ENCODE measurements around the gene CFAP53. TPM values are rescaled to one million over a fixed set of nuclear protein-coding genes. Genes with fewer than 3 reads are reported as not detected.

CFAP53 gene
- total RNA-seq, 1 donor from 2014 or later: 0.68 TPM

GRCh38 chr18:50281295-50281971 lies 15.1 kb upstream of the CFAP53 start, which contains the start of gene MBD1:
Gene MBD1 (minus strand): TSS chr18:50281523. CDS start chr18:50279992, 1,531 bp downstream.
- peak within 1 kb of the TSS; percentile 85 for H3K27ac Mint-ChIP-seq (ENCODE audit: unreplicated experiment)
- peaks cover 37% of the 10 kb centered on the region for H3K4me1 ChIP-seq (ENCODE audit: insufficient read depth, low read length)
- peak within 1 kb of the TSS; percentile 81 for H2AFZ ChIP-seq (ENCODE audit: low read depth, low read length)
- FAIRE-seq (peak; percentile 96), DNase-seq (ENCODE audit: low read depth) (peak; percentile 97)
- no peaks in the 10 kb centered on the region for H3K27me3 Mint-ChIP-seq (ENCODE audit: low read depth, unreplicated experiment)
- peaks cover 59% of the 10 kb centered on the region for H3K79me2 ChIP-seq (ENCODE audit: insufficient read depth, low read length)
- H3K9me3 Mint-ChIP-seq (ENCODE audit: unreplicated experiment): no peaks in the 10 kb centered on the region
- peaks cover 20% of the 10 kb centered on the region for H3K36me3 Mint-ChIP-seq (ENCODE audit: low read depth, unreplicated experiment)
- H3K27ac ChIP-seq (ENCODE audit: low read depth, low read length): peak within 1 kb of the TSS; percentile 87
- peak within 1 kb of the TSS; percentile 96 for H3K4me3 Mint-ChIP-seq (ENCODE audit: unreplicated experiment)
- peaks cover 16% of the 10 kb centered on the region for H3K4me1 Mint-ChIP-seq (ENCODE audit: low read depth, unreplicated experiment)
- TF ChIP-seq EZH2 (IDR thresholded peaks at IDR 0.05; ENCODE audit: insufficient read depth, low read length) (no peak), CTCF (IDR thresholded peaks at IDR 0.05; ENCODE audit: insufficient read depth, low read depth, low read length) (no peak)
- H3K9me3 ChIP-seq (ENCODE audit: insufficient read depth, low read depth, low read length): no peaks in the 10 kb centered on the region
- peaks cover 28% of the 10 kb centered on the region for H4K20me1 ChIP-seq (ENCODE audit: insufficient read depth, low read length)
- H3K36me3 ChIP-seq (ENCODE audit: insufficient read depth, low read length): peaks cover 16% of the 10 kb centered on the region
- H3K27me3 ChIP-seq (ENCODE audit: insufficient read depth, low read length): no peaks in the 10 kb centered on the region
- H3K9ac ChIP-seq (ENCODE audit: low read length): peak within 1 kb of the TSS; percentile 98
- H3K4me3 ChIP-seq (ENCODE audit: insufficient read depth, low read depth, low read length): peak within 1 kb of the TSS; percentile 96
- H3K4me2 ChIP-seq (ENCODE audit: low read length): peak within 1 kb of the TSS; percentile 100

GRCh38 chr18:50280707-50281294 lies 14.5 kb upstream of the CFAP53 start:
- peak overlapping the region; percentile 100 for H3K4me2 ChIP-seq (ENCODE audit: low read length)
- H3K27me3 ChIP-seq (ENCODE audit: insufficient read depth, low read length): no peaks in the 10 kb centered on the region
- peak overlapping the region; percentile 96 for H3K4me3 Mint-ChIP-seq (ENCODE audit: unreplicated experiment)
- peaks cover 31% of the 10 kb centered on the region for H3K4me1 ChIP-seq (ENCODE audit: insufficient read depth, low read length)
- no peaks in the 10 kb centered on the region for H3K27me3 Mint-ChIP-seq (ENCODE audit: low read depth, unreplicated experiment)
- no peak for DNase-seq (ENCODE audit: low read depth)
- H3K4me1 Mint-ChIP-seq (ENCODE audit: low read depth, unreplicated experiment): peaks cover 16% of the 10 kb centered on the region
- H3K9me3 Mint-ChIP-seq (ENCODE audit: unreplicated experiment): no peaks in the 10 kb centered on the region
- H4K20me1 ChIP-seq (ENCODE audit: insufficient read depth, low read length): peaks cover 31% of the 10 kb centered on the region
- H3K9me3 ChIP-seq (ENCODE audit: insufficient read depth, low read depth, low read length): no peaks in the 10 kb centered on the region
- H2AFZ ChIP-seq (ENCODE audit: low read depth, low read length): peak overlapping the region; percentile 81
- peaks cover 56% of the 10 kb centered on the region for H3K79me2 ChIP-seq (ENCODE audit: insufficient read depth, low read length)
- no peak for FAIRE-seq
- peaks cover 22% of the 10 kb centered on the region for H3K36me3 ChIP-seq (ENCODE audit: insufficient read depth, low read length)
- peak overlapping the region; percentile 87 for H3K27ac ChIP-seq (ENCODE audit: low read depth, low read length)
- H3K27ac Mint-ChIP-seq (ENCODE audit: unreplicated experiment): peak overlapping the region; percentile 85
- H3K4me3 ChIP-seq (ENCODE audit: insufficient read depth, low read depth, low read length): peak overlapping the region; percentile 96
- peaks cover 22% of the 10 kb centered on the region for H3K36me3 Mint-ChIP-seq (ENCODE audit: low read depth, unreplicated experiment)
- TF ChIP-seq EZH2 (IDR thresholded peaks at IDR 0.05; ENCODE audit: insufficient read depth, low read length) (no peak), CTCF (IDR thresholded peaks at IDR 0.05; ENCODE audit: insufficient read depth, low read depth, low read length) (no peak)
- peak overlapping the region; percentile 98 for H3K9ac ChIP-seq (ENCODE audit: low read length)

Data from astrocyte (in vitro differentiated cells and primary cell).